GM18867 (cell line): ENCODE measurements around the gene ADGRD1.

Experiments used
- ATAC-seq: cut with Tn5 transposase; IDR thresholded peaks from one replicate; pipeline ENCODE4 v1.9.1; 2021; ENCODE audit warnings: mild to moderate bottlenecking, moderate library complexity; ENCODE audit not compliant: unreplicated experiment

ADGRD1 gene

DNA sequence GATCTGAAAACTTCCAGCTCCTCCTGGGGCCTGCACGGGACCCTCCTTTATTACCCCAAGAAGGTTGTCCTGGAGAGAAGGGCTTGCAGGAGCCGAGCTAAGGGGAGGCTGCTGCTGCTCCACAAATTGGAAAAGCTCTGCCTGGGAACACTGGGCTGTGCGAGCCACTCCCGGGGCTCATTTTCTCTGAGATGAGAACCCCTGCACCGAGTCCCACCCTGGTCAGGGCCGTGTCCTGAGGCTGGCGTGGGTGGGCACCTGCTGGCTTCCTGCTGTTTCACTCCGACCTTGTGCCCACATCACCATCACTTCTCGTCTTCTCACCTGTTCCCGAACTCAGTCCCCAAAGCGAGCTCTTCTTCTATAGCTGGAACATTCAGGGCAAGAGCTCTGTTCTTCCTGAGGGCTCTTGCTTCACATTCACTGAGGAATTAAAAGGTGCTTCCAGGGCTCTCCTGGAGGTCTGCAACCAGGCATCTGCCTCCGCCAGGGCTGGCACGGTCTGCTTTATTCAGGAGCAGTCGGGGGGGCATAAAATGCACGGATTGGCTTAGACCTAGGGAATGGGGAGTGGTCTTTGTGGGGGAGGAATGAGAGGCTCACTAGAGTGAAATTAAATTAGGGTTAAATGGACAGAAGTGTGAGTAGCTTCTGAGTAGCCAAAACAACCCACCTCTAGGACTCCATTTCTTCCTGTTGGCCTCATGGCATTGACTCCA lies 98.5 kb downstream of the ADGRD1 start:
- ATAC-seq, result no peak

DNA sequence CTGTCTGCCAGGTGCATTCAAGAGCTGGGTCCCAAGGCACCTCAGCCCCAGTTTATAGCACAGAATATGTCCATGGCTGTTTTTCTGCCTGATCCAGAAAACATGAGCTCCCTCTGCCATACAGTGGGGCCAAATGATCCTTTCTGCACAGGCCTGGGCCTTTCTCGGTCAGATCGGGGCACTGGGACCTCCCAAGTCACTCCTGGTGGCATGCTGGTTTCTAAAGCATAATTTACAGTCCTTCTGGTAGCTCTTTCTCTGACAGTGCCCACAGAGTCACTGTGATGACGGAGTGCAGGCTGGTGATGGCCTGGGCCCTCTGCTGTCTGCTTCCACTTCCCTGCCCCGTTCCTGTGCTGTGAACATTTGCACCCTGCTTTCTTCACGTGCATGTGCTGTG lies 99.2 kb downstream of the ADGRD1 start:
- no peak for ATAC-seq

DNA sequence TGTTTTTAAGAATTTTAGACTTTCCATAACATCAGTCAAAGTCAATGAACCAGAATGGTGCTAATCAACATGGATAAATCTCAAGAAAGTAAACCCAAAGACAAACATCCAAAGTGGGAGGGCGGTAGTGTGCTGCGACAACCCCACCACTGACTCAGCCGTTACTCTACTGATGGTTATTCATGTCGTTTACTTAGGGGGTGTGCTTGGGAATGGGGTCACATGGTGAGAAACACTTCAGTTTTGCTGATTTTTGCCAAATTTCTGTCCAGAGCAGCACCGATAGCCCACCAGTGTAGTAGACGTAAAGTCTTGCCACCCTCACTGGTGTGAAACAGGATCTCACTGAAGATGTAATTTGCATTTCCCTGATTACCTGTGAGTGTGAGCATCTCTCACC lies 99.9 kb downstream of the ADGRD1 start:
- no peak for ATAC-seq

DNA sequence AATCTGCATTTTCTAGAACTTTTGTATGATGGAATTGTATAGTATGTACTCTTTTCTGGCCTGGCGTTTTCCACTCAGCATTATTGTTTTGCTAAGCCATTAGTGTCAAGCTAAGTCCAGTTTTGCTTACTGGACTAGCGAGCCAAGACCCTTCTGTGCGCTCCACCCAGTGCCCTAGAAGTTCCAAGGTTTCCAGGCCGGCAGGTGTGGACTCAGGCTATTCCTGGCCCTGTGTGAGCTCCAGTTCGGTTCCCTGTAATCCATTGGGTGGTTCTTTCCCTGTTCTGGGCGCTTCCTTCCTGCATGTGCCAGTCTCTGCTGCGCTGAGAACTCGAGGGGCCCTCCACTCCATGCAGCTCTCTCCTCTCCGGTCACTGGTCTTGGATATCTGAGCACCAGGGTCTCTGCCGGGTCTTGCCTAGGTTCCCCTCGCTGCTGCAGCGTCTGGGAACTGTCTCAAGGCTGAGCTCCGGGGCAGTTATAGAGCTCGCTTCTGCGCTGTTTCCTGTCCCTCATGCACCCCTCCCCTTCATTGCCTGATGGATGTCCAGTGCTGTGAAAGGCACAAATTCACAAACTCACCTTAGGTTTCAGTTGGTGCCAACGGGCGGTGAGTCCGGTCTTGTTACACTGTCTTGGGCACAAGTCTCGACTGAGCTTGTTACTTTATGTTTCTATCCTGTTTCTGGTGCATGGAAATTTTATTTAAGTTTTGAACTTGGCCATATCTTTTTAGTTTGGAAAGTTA lies 100.8 kb downstream of the ADGRD1 start:
- ATAC-seq, result no peak

DNA sequence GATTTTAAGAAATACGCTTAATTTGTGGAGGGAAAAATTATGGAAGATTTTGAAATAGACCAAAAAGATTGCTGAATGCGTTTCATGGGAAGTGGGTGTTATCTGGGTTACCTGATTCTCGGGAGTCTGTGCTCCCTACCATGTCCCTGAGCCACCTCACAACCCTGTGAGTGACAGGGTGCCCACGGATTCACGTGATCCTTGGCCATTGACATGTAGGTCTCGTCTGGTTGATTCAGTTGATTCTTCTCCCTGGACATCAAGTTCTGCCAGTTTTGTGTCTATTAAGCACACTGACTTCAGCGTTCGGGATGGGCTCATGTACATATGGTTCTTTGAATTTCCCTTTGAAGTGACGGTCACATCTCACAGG lies 101.4 kb downstream of the ADGRD1 start:
- no peak for ATAC-seq

DNA sequence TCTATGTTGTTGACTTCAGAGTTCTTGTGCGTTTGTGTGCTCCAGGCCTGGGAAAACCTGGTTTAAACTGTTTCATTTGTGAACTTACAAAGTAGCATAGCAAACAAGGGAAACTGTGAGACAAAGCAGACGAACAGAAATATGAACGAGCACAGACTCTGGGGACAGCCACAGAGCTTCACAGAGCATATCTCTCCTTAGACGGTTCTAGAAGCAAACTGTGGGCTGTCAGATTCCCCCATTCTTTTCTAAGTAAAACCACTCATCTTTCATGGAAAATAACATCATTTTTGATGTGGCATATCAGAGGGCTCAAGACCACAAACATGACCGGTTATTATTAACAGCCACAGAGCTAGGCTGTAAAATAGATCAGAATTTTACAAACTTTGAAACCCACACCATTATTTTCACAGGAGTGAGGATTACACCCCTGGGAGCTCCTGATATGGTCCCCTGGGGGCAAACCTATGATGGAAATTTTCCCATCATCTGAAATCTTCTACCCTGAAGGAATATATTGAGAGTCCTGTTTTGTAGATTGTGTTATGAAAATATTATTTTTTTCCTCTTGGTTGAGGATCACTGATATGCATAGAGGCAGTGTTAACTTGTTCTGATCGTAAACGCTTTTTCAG lies 102.0 kb downstream of the ADGRD1 start:
- ATAC-seq, result no peak

DNA sequence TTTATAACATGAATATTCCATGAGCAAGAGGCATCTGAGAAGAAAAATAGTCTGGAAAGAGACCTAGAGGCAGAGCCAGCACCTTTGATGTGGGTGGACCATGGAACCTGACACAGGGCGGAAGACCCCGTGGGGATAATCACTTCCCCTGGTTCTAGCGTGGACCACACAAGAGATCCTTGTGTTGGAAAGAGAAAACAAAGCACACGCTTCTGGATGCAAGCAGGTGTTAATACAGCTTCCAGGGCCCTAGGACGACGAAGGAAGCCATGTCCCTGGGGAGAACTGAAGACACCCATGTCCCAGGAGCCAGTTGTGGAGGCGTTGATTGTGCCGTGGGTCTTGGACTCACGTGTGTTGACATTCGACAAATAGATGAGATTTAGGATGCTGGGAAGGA lies 102.9 kb downstream of the ADGRD1 start:
- no peak for ATAC-seq

DNA sequence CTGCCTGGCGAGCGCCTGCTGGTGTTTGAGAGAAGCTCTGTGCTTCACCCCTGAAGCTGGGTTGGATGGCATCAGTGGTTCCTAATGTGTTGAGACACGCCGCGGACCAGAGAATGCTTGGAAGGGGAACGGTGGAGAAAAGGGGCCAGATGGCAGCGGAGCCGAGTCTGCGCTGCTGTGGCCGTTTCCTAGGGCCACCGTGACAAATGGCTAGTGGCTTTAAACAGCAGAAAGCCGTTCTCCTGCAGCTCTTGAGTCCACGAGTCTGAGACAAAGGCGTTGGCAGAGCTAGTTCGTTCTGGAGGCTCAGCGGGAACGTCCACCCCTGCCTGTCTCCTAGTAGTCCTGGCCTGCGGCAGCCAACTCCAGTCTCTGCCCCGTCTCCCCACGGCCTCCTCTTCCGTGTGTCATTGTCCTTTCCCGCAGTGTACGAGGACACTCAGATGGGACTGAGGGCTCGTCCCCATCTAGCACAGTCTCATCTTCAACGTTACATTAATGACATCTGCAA lies 103.6 kb downstream of the ADGRD1 start:
- no peak for ATAC-seq

DNA sequence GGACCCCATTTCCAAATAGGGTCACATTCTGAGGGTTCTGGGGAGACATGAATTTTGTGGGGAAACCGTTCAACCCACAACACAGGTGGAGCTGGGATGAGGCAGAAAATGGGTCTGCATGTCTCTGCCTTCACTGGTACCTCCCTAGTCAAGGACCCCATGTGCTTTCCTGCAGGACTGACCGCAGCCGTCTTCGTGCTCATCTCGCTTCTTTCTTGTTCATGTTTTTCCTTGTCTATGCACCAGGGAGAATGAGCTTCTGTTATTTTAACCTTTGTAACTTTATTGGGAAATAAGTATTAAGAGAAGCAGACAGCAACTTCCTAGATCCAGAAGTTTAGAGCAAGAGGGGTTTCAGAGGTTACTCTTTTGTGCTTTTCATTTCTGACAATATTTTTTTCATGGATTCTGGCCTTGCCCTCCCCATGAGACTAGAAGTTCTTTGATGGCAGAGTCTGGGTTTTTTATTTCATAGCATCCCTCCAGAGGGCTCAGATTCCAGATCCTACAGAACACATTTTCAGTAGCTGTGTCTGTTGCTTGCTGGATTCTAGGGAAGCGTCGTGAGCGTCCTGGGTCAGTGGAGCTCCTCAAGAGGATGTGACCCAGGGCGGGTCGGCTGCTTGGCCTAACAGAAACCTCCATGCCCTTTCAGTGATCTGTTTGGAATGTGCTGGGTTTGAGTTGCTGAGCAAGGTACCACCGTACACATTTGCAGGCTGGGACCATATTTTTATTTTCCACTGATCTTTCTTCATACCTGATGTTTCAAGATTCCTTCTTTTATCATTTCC lies 104.2 kb downstream of the ADGRD1 start:
- no peak for ATAC-seq

DNA sequence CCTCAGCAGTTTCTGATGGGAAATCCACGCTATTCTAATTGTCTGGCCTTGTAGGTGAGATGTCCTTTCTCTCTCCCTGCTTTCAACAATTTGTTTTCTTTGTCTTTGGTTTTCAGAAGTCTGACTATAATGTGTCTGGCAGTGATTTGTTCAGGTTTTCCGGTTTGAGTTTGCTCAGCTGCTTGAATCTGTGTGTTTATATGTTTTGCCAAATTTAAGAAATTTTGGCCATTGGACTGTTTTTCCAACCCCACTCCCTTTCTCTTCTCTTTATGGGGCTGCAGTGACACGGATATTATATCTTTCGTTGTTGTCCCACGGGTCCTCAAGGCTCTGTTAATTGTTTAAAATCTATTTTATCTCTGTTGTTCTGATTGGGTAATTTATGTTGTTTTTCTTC lies 105.0 kb downstream of the ADGRD1 start:
- no peak for ATAC-seq

DNA sequence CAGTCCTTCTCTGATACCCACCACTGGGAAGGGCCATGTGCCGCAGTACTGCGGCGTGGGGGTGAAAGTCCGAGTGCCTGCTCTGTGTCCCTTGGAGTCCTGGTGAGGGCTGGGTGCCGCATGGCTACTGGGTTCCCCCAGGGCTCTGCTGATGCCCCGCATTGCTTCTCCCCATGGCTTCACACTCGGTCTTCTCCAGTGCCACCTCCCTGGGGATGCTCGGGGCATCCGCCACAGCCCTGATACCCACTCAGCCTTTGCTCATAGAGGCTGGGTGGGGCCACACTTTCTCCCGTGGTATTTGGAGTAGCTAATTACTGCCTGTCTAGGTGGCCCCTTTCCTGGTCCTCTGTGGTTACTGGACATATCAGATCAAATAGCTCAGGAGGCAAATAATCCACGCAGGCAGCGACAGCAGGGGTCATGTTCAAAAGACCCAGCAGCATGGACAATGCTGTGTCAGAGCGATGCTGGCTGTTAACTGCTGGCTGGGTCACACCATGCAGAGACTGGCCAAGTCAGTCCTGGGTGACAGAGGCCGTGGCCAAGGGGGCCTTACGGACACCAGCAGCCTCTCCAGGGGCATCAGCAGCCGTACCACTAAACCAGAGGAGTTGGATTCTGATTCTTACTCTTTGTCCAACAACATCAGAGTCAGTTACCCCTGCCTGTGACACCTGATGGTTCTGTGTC lies 106.5 kb downstream of the ADGRD1 start:
- no peak for ATAC-seq

DNA sequence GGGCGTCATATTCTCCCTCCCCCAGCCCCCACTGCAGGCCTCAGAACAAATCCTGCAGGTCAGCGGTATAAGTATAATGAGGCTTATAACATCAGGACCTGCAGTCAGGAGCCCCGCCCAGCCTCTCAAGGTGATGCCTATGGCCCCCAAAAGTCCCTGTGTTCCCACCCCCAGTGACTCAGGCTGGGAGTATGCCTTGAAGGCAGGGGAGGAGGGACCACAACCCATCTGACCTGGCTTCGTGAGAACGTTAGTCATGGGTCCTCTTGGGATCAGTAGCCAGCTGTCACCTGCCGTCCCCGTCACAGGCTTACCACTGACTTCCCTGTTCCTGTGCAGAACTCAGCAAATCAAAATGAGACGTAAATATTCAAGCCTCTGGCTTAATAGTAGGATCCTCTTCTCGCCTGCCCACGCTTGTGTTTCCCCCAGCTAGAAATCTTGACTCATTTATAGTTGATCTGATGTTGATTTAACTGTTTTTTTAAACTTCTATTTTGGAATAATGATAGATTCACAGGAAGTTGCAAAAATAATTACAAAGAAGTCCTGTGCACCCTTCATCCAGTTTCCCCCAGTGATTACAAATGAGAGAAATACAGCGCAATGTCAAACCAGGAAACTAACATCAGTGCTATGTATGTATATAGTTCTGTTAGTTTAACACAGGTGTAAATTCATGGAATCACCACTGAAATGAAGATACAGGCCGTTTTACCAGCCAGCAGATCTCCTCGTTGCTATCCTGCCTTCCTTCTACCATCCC lies 107.5 kb downstream of the ADGRD1 start:
- no peak for ATAC-seq

DNA sequence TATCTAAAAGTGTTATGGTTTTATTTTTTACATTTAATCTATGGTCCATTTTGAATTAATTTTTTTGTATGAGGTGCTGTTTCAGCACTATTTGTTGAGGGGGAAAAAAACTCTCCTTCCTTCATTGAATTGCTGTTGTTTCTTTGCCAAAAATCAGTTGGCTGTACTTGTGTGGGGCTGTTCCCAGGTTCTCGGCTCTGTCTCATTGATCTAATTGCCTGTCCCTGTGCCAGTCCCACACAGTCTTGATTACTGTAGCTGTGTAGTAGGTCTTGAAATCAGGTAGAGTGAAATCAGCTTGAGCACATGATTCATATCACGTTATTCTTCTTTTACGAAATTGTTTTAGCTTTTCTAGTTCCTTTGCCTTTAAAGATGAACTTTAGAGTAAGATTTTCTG lies 109.7 kb downstream of the ADGRD1 start:
- no peak for ATAC-seq

DNA sequence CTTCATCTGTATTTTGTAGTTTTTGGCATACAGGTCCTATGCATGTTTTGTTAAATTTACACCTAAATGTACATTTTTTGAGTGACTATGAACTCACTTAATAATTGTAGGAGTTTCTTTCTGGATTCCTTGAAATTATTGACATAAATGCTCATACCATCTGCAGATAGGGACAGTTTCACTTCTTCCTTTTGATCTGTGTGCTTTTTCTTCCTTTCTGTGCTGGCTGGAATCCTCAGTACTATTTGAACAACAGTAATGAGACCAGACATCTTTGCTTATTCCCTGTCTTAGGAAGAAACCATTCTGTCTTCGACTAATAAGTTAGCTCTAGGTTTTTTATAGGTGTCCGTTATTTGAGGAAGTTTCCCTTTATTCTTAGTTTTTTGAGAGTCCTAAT lies 110.3 kb downstream of the ADGRD1 start:
- no peak for ATAC-seq

DNA sequence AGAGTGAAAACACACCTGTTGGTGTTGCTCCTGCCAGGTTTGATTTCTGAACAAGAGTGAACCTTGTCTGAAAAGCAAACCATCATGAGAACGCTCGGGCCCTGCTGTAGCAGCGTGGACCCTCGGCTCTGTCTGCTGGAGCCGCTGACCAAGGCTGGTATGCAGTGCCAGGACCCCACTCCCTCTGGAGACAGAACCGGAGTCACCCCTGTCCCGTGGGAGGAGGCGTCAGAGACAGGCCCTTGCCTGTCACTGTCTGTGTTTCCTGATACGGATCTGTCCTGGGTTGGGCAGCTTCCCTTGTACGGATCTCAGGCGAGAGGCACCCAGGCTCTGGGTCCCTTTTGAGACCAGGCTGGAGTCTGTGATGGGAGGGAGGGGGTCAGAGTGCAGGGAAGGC lies 111.6 kb downstream of the ADGRD1 start:
- ATAC-seq, result no peak

DNA sequence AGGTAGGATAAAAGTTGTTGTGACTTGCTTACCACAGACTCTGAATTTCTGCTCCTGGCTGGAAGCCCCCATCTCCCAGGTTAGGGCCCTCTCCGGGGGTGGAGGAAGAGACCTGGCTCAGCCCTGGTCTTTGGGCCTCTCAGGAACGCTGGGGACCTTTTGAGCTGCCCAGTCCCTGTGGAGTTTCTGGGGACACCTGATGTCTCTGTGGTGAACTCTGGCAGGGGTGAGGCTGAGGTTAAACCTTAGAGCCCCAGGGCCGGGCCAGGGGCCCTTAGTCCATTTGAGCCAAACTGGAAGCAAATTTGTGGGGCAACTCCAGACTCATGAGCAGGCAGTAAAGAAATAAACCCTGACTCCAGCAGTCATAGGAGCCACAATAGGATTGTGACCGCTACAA lies 112.1 kb downstream of the ADGRD1 start:
- ATAC-seq, result no peak

DNA sequence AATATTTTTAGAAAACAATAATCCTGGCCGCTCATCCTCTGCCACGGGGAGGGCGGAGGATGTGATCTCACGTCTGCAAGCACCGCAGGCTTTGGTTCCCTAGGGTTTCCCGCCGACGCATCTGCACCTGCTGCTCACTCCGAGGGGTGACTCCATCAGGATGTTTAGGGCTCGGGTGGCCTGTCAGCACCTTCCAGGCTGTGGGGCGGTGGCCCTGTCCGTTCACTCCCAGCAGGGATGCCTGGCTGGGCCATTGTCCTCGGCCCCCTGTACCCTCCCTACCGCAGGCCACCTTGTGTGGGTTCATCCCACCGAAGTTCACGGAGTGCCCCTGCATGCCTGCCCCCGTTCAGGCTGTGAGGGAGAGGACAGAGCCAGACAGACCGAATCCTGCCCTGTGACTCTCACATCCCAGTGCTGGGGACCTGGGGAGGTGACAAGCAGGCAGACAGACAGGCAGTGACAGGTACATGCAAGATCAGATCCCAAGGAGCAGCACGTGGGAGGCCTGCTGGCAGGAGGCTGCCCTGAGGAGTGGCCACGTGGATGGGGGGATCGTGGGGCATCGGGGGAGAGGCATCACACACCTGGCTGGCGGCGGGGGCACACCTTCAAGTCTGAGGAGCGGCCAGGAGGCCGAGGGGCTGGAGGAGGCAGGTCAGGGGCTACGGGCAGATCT lies 112.6 kb downstream of the ADGRD1 start:
- ATAC-seq, result no peak

DNA sequence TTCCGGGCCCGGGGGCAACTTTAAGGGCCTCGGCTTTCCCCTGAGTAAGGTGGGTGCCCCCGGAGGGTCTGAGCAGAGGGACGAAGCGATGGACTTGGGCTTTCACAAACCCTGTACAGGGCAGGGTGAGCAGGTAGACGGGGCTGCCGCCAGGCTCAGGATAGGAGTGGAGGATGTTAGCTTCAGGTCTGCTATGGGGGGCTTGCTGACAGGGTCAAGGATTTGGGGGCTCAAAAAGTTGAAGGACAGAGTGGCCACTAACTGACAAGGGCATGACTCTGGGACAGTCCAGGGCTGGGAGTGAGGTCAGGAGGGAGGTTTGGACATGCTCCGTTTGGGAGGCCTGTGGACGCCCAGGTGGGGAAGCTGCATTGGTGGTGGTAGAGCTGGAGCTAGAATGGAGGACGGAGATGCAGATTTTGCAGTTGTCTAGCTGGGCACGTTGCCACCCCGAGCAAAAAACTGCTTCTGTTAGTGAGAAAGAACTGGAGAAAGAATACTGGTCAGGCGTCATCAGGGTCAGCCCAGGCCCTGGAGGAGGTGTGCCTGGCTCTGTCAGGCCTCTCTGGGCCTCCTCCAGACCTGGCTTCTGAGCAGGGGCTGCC lies 113.3 kb downstream of the ADGRD1 start:
- ATAC-seq, result no peak
